SK-N-MC (cell line): Measurements from ENCODE around the gene VASP.

Experiments used
- EZH2 ChIP-seq: fragments of 200-600 bp; sonication (generic); IDR thresholded peaks from one replicate; pipeline ENCODE4 v1.6.1; 2017; ENCODE audit warnings: antibody characterized with exemption
- FOXP2 ChIP-seq: optimal IDR thresholded peaks from 2 replicates; pipeline ENCODE3; 2011; ENCODE audit warnings: mild to moderate bottlenecking, moderate library complexity; ENCODE audit not compliant: insufficient read depth; ENCODE audit errors: extremely low read length, control extremely low read depth
- POLR2AphosphoS5 ChIP-seq: IDR thresholded peaks from 2 replicates; pipeline ENCODE4 v1.6.1; 2012; ENCODE audit warnings: mild to moderate bottlenecking, low read depth, low read length, borderline replicate concordance

GRCh38 chr19:45524575-45525129 lies 17.4 kb downstream of the VASP start:
- TF ChIP-seq EZH2 (no peak), POLR2AphosphoS5 (no peak), FOXP2 (no peak)
